Natural killer cell treated with Interleukin-12 subunit alpha and Interleukin-12 subunit beta and Interleukin-15 and Interleukin-18, amount 100 ng/mL, for 72 hours (primary cell): Measurements from ENCODE around the gene MYL6. TPM values are rescaled to one million over a fixed set of nuclear protein-coding genes. Genes with fewer than 3 reads are reported as not detected.
"Not testable (repeated sequence)": the region's sequence is repeated elsewhere in the genome, so short reads cannot be mapped to it uniquely, and the experiment has no call there.

ENCODE experiments used
- ATAC-seq, 2 donors: fragments of 150-1000 bp; cut with Tn5 transposase in 1 of 2; sonication (Bioruptor Pico), chemical (Tn5 transposase) in 1 of 2; 2 replicates each; pipeline ENCODE4 v1.10.0; 2021
- DNase-seq: peaks from one replicate; pipeline ENCODE4 v3.0.0; 2022; ENCODE audit warnings: low spot score
- H3K27ac Mint-ChIP-seq, 2 donors: 1 replicate in 1 of 2; 2 replicates in 1 of 2; pipeline ENCODE4 v1.8.0; 2022; ENCODE audit warnings: mixed read lengths in 2 of 2, mild to moderate bottlenecking in 1 of 2, moderate library complexity in 1 of 2
- H3K27me3 Mint-ChIP-seq, 2 donors: 1 replicate in 1 of 2; 2 replicates in 1 of 2; pipeline ENCODE4 v1.8.0; 2022; ENCODE audit warnings: mixed read lengths in 2 of 2
- H3K36me3 Mint-ChIP-seq: one replicate; pipeline ENCODE4 v1.8.0; 2022; ENCODE audit warnings: mixed read lengths
- H3K4me1 Mint-ChIP-seq, 2 donors: 1 replicate in 1 of 2; 2 replicates in 1 of 2; pipeline ENCODE4 v1.8.0; 2022; ENCODE audit warnings: low read depth in 2 of 2, mixed read lengths in 2 of 2, mild to moderate bottlenecking in 1 of 2
- H3K4me3 Mint-ChIP-seq: one replicate; pipeline ENCODE4 v1.8.0; 2022; ENCODE audit warnings: mixed read lengths
- H3K9me3 Mint-ChIP-seq: 2 replicates; pipeline ENCODE4 v1.8.0; 2022; ENCODE audit warnings: mixed read lengths
- total RNA-seq, 2 donors: library from RNA; stranded (reverse); gene quantifications; one replicate each; pipeline ENCODE4 v1.2.3, GENCODE V29; 2022

Gene MYL6
- total RNA-seq, 2 donors from 2014 or later = 1,441 to 1,555 TPM

GRCh38 chr12:56156464-56157200 lies 1.5 kb upstream of the MYL6 start:
- peak overlapping the region; percentile 94 to 98 for H3K27ac Mint-ChIP-seq
- not testable (repeated sequence) for H3K27me3 Mint-ChIP-seq, ATAC-seq, DNase-seq, H3K9me3 Mint-ChIP-seq
- H3K36me3 Mint-ChIP-seq = peaks cover 35% of the 10 kb centered on the region
- peak overlapping the region; percentile 100 for H3K4me3 Mint-ChIP-seq
- peaks cover 45 to 50% of the 10 kb centered on the region in 2 donors for H3K4me1 Mint-ChIP-seq

- H3K4me1 Mint-ChIP-seq = peaks cover 42 to 47% of the 10 kb centered on the region in 2 donors
- DNase-seq = no peak
- ATAC-seq = peak; percentile 25 to 55
- peak overlapping the region; percentile 94 to 98 for H3K27ac Mint-ChIP-seq
- H3K9me3 Mint-ChIP-seq = no peaks in the 10 kb centered on the region
- no peaks in the 10 kb centered on the region for H3K27me3 Mint-ChIP-seq
- H3K4me3 Mint-ChIP-seq = peak overlapping the region; percentile 100
- peaks cover 35% of the 10 kb centered on the region for H3K36me3 Mint-ChIP-seq
These were observed 744 bp upstream of the MYL6 start for GRCh38 chr12:56157201-56158028.

- ATAC-seq (peak in 1 of 2 donors; percentile 1), DNase-seq (no peak)
- H3K27ac Mint-ChIP-seq = peak overlapping the region; percentile 94 to 98
- H3K27me3 Mint-ChIP-seq = no peaks in the 10 kb centered on the region
- H3K9me3 Mint-ChIP-seq = no peaks in the 10 kb centered on the region
- H3K36me3 Mint-ChIP-seq = peaks cover 35% of the 10 kb centered on the region
- H3K4me1 Mint-ChIP-seq = peaks cover 42 to 49% of the 10 kb centered on the region in 2 donors
- H3K4me3 Mint-ChIP-seq = peak overlapping the region; percentile 100
These were observed 835 bp downstream of the MYL6 start for GRCh38 chr12:56158926-56159461.

- Mint-ChIP-seq H3K9me3 (no peaks in the 10 kb centered on the region), H3K27me3 (no peaks in the 10 kb centered on the region), H3K27ac (peak overlapping the region; percentile 94 to 98), H3K4me1 (peaks cover 42 to 52% of the 10 kb centered on the region in 2 donors), H3K4me3 (peak overlapping the region; percentile 100), H3K36me3 (peaks cover 35% of the 10 kb centered on the region)
- ATAC-seq = no peak
- DNase-seq = no peak
These were observed 1.5 kb downstream of the MYL6 start for GRCh38 chr12:56159482-56160192.

- Mint-ChIP-seq H3K4me1 (peaks cover 42 to 50% of the 10 kb centered on the region in 2 donors), H3K36me3 (peaks cover 35% of the 10 kb centered on the region), H3K9me3 (no peaks in the 10 kb centered on the region), H3K27me3 (no peaks in the 10 kb centered on the region), H3K27ac (peak overlapping the region; percentile 94 to 98), H3K4me3 (peak overlapping the region; percentile 100)
- DNase-seq (no peak), ATAC-seq (peak in 1 of 2 donors; percentile 70)
These were observed 2.1 kb downstream of the MYL6 start for GRCh38 chr12:56160193-56160763.

- Mint-ChIP-seq H3K27me3 (no peaks in the 10 kb centered on the region), H3K27ac (peak overlapping the region; percentile 94 to 98), H3K36me3 (peaks cover 35% of the 10 kb centered on the region), H3K4me1 (peaks cover 37 to 46% of the 10 kb centered on the region in 2 donors), H3K9me3 (no peaks in the 10 kb centered on the region), H3K4me3 (peak overlapping the region; percentile 100)
- DNase-seq = no peak
- no peak for ATAC-seq
These were observed 2.9 kb downstream of the MYL6 start for GRCh38 chr12:56160894-56161689.

GRCh38 chr12:56161690-56162351 lies 3.7 kb downstream of the MYL6 start:
- H3K27me3 Mint-ChIP-seq = no peaks in the 10 kb centered on the region
- H3K4me3 Mint-ChIP-seq = peak overlapping the region; percentile 100
- ATAC-seq (no peak), DNase-seq (no peak)
- H3K9me3 Mint-ChIP-seq = no peaks in the 10 kb centered on the region
- H3K36me3 Mint-ChIP-seq = peaks cover 35% of the 10 kb centered on the region
- H3K4me1 Mint-ChIP-seq = peaks cover 37 to 46% of the 10 kb centered on the region in 2 donors
- peak overlapping the region; percentile 94 to 98 for H3K27ac Mint-ChIP-seq

GRCh38 chr12:56162468-56163290 lies 4.5 kb downstream of the MYL6 start:
- no peaks in the 10 kb centered on the region for H3K27me3 Mint-ChIP-seq
- peak overlapping the region; percentile 39 to 98 for H3K27ac Mint-ChIP-seq
- H3K36me3 Mint-ChIP-seq = peaks cover 39% of the 10 kb centered on the region
- peaks cover 30 to 44% of the 10 kb centered on the region in 2 donors for H3K4me1 Mint-ChIP-seq
- H3K4me3 Mint-ChIP-seq = no peak overlapping the region
- ATAC-seq = no peak
- no peak for DNase-seq
- H3K9me3 Mint-ChIP-seq = no peaks in the 10 kb centered on the region

- Mint-ChIP-seq H3K27me3 (no peaks in the 10 kb centered on the region), H3K27ac (peak overlapping the region in 1 of 2 donors; percentile 57), H3K4me3 (no peak overlapping the region), H3K36me3 (peaks cover 36% of the 10 kb centered on the region), H3K9me3 (no peaks in the 10 kb centered on the region), H3K4me1 (peaks cover 29 to 45% of the 10 kb centered on the region in 2 donors)
- DNase-seq (no peak), ATAC-seq (no peak)
These were observed 5.6 kb downstream of the MYL6 start for GRCh38 chr12:56163533-56164344.

- H3K27me3 Mint-ChIP-seq = no peaks in the 10 kb centered on the region
- ATAC-seq = no peak
- H3K36me3 Mint-ChIP-seq = peaks cover 30% of the 10 kb centered on the region
- no peak overlapping the region for H3K4me3 Mint-ChIP-seq
- DNase-seq = no peak
- no peak overlapping the region for H3K27ac Mint-ChIP-seq
- H3K4me1 Mint-ChIP-seq = peaks cover 23 to 39% of the 10 kb centered on the region in 2 donors
- no peaks in the 10 kb centered on the region for H3K9me3 Mint-ChIP-seq
These were observed 6.2 kb downstream of the MYL6 start for GRCh38 chr12:56164345-56164729.

GRCh38 chr12:56165369-56165768 lies 7.2 kb downstream of the MYL6 start:
- no peaks in the 10 kb centered on the region for H3K9me3 Mint-ChIP-seq
- peak overlapping the region in 1 of 2 donors; percentile 32 for H3K27ac Mint-ChIP-seq
- peaks cover 29% of the 10 kb centered on the region for H3K36me3 Mint-ChIP-seq
- H3K4me3 Mint-ChIP-seq = no peak overlapping the region
- peaks cover 13 to 28% of the 10 kb centered on the region in 2 donors for H3K4me1 Mint-ChIP-seq
- H3K27me3 Mint-ChIP-seq = no peaks in the 10 kb centered on the region
- DNase-seq = no peak
- peak in 1 of 2 donors; percentile 41 for ATAC-seq
